Adrenal gland (tissue), 5 donors: ENCODE data around the gene PTH2.

Source experiments
- CTCF ChIP-seq, 6 experiments: fragments of 450-650 bp in 4 of 6; fragments of 200-600 bp in 2 of 6; sonication (generic) in 1 of 6; IDR thresholded peaks; 1 replicate in 5 of 6; 2 replicates in 1 of 6; pipeline versions ENCODE4 v1.5.1 to v1.8.0; 2016 to 2021; ENCODE audit warnings: antibody characterized with exemption in 6 of 6, mild to moderate bottlenecking in 2 of 6, moderate library complexity in 1 of 6
- POLR2A ChIP-seq, 2 donors: fragments of 450-650 bp; IDR thresholded peaks; one replicate each; pipeline ENCODE4 v1.6.1; 2017; ENCODE audit warnings: antibody characterized with exemption in 2 of 2, mild to moderate bottlenecking in 2 of 2, moderate library complexity in 1 of 2
- donor health status: DM: no; HTN: no; CAD: no.

GRCh38 chr19:49414256-49414655 is 9.0 kb downstream of the PTH2 start:
- TF ChIP-seq POLR2A (IDR thresholded peaks at IDR 0.05) (no peak), CTCF (IDR thresholded peaks at IDR 0.05) (no peak)
